Sigmoid colon (tissue), 7 donors: ENCODE data around the gene KCNK2. TPM values are rescaled to one million over a fixed set of nuclear protein-coding genes. Genes with fewer than 3 reads are reported as not detected.
"Not testable (repeated sequence)": the region's sequence is repeated elsewhere in the genome, so short reads cannot be mapped to it uniquely, and the experiment has no call there.

Experiments
- DNase-seq: peaks from one replicate; pipeline ENCODE4 v3.0.0-alpha.2; 2019
- H3K27ac ChIP-seq, 4 donors: fragments of 200-600 bp; sonication (generic); one replicate each; pipeline ENCODE4 v1.5.1; 2016 to 2019; ENCODE audit warnings: mild to moderate bottlenecking in 1 of 4
- H3K27me3 ChIP-seq, 3 donors: fragments of 200-600 bp; sonication (generic); one replicate each; pipeline ENCODE4 v1.5.1; 2019; ENCODE audit warnings: mild to moderate bottlenecking in 1 of 3
- H3K36me3 ChIP-seq, 4 donors: fragments of 200-600 bp; sonication (generic); one replicate each; pipeline ENCODE4 v1.5.1; 2016 to 2019
- H3K4me1 ChIP-seq, 4 donors: fragments of 200-600 bp; sonication (generic); one replicate each; pipeline ENCODE4 v1.5.1; 2017 to 2019
- H3K4me3 ChIP-seq, 4 donors: fragments of 200-600 bp; sonication (generic); one replicate each; pipeline ENCODE4 v1.5.1; 2017 to 2019; ENCODE audit warnings: mild to moderate bottlenecking in 2 of 4, moderate library complexity in 1 of 4
- H3K9me3 ChIP-seq, 4 donors: fragments of 200-600 bp in 3 of 4; sonication (generic) in 3 of 4; one replicate each; pipeline versions ENCODE4 v1.5.1 to v1.6.1; 2013 to 2019
- EP300 ChIP-seq, 4 donors: sonication (generic); formaldehyde crosslinking; IDR thresholded peaks; one replicate each; pipeline ENCODE4 v1.6.1; 2017; ENCODE audit warnings: antibody characterized with exemption in 4 of 4
- POLR2A ChIP-seq, 2 donors: fragments of 450-650 bp; IDR thresholded peaks; one replicate each; pipeline ENCODE4 v1.6.1; 2016; ENCODE audit warnings: antibody characterized with exemption in 2 of 2, mild to moderate bottlenecking in 2 of 2, moderate library complexity in 2 of 2
- POLR2AphosphoS5 ChIP-seq, 4 donors: sonication (generic); formaldehyde crosslinking; IDR thresholded peaks; one replicate each; pipeline ENCODE4 v1.6.1; 2017; ENCODE audit warnings: antibody characterized with exemption in 4 of 4
- WGBS, 2 donors: extraction: QIAGEN DNeasy Blood & Tissue Kit; methylation state at CpG; one replicate each; pipeline ENCODE4 v1.1.7; 2013; 5-methylcytosine and 5-hydroxymethylcytosine counted together
- intact Hi-C: fragments of 100-400 bp; cut with DNase I; formaldehyde crosslinking; loops from one replicate; pipeline ENCODE4 v1.15.1; 2023
- polyA plus RNA-seq, 3 donors: library from polyadenylated mRNA; stranded (reverse); fragments of 200-250 nt; gene quantifications; one replicate each; pipeline ENCODE4 v1.2.3, GENCODE V29; 2013
- total RNA-seq, 4 donors: library from RNA; depleted of rRNA; stranded (reverse); fragments of >200 nt; gene quantifications; one replicate each; pipeline ENCODE4 v1.1.0, GENCODE V29; 2016
- TF ChIP-seq, protein P1 (sequence below), 4 experiments: fragments of 450-650 bp in 3 of 4; fragments of 200-600 bp in 1 of 4; IDR thresholded peaks; one replicate each; pipeline ENCODE4 v1.5.1; 2016 to 2019; ENCODE audit warnings: antibody characterized with exemption in 4 of 4, mild to moderate bottlenecking in 3 of 4, moderate library complexity in 2 of 4
- donor health status: healthy with polysubstance abuse.
- donor health status: Bipolar disorder and iron deficiency.
- donor health status: healthy.

The KCNK2 gene
- total and polyA plus RNA-seq, 7 donors = 0.25 to 3.3 (median 0.75) TPM; not detected in 1

DNA sequence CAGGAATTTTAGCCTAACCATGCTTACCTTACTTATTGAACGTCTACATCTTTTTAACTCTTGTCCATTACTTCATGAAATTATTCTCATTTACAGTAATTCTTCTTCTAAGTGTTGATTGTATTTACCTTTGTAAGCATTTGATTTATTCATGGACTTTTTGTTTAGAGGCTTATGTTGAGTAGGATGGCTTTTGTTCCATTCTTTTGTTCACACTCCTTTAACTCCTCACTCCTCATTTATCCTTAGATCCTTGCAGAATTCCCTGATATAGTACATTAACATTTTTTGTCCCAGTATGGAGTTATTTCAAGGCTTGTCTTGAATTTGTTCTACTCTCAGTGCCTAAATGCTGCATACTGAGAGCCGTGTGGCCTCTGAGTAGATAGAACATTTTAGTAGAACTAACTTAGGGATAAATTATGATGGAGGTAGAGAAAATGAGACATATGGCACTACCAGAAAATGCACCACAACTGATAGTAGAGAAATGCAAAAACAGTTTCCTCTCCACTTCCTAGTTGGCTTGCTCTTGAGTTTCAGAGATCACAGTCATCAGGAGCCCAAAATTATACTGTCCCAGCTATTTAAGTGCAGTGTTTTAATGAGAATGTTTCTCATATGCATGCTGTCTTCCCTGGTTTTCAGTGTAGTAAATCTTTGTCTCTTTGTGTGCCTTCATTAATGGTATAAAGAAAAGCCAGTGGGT is 69.5 kb downstream of the KCNK2 start:
- Histone ChIP-seq H3K4me1 (no peaks in the 10 kb centered on the region), H3K36me3 (no peaks in the 10 kb centered on the region), H3K4me3 (no peak overlapping the region), H3K27me3 (no peaks in the 10 kb centered on the region), H3K9me3 (no peaks in the 10 kb centered on the region), H3K27ac (no peak overlapping the region)
- WGBS, 2 donors = 83 to 88% methylated on average over 2 of the region's 2 CpGs
- intact Hi-C loops = no loop called here
- TF ChIP-seq POLR2AphosphoS5 (IDR thresholded peaks at IDR 0.05) (no peak), EP300 (IDR thresholded peaks at IDR 0.05) (no peak), POLR2A (IDR thresholded peaks at IDR 0.05) (no peak)
- TF ChIP-seq, protein P1, sequence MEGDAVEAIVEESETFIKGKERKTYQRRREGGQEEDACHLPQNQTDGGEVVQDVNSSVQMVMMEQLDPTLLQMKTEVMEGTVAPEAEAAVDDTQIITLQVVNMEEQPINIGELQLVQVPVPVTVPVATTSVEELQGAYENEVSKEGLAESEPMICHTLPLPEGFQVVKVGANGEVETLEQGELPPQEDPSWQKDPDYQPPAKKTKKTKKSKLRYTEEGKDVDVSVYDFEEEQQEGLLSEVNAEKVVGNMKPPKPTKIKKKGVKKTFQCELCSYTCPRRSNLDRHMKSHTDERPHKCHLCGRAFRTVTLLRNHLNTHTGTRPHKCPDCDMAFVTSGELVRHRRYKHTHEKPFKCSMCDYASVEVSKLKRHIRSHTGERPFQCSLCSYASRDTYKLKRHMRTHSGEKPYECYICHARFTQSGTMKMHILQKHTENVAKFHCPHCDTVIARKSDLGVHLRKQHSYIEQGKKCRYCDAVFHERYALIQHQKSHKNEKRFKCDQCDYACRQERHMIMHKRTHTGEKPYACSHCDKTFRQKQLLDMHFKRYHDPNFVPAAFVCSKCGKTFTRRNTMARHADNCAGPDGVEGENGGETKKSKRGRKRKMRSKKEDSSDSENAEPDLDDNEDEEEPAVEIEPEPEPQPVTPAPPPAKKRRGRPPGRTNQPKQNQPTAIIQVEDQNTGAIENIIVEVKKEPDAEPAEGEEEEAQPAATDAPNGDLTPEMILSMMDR (IDR thresholded peaks at IDR 0.05) = no peak
- DNase-seq = no peak

DNA sequence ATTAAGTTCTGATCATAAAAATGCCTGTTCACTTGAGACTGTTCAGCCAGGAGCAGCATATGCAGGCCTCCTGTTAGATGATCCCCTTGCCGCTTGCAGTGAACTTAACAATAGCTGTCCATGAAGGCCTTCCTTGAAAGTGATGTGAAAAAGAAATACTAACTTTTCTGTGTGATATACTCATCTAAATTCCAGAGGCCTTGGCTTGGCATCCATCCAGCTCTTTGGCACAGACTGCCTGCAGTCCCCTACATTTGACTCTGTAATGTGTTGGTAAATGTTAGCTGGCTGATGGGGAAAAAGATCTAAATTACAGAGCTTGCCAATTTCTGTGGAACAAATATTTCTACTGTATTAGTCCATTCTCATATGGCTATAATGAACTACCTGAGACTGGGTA is 73.7 kb downstream of the KCNK2 start:
- no peak for TF ChIP-seq POLR2AphosphoS5 (IDR thresholded peaks at IDR 0.05)
- TF ChIP-seq EP300 (IDR thresholded peaks at IDR 0.05) = no peak
- TF ChIP-seq, protein P1 (IDR thresholded peaks at IDR 0.05) = no peak
- TF ChIP-seq POLR2A (IDR thresholded peaks at IDR 0.05) = no peak
- H3K4me3 ChIP-seq = no peak overlapping the region
- no peaks in the 10 kb centered on the region for H3K9me3 ChIP-seq
- H3K4me1 ChIP-seq = no peaks in the 10 kb centered on the region
- DNase-seq = no peak
- H3K27ac ChIP-seq = no peak overlapping the region
- WGBS, 2 donors = 92 to 98% methylated on average over 1 of the region's 1 CpG
- intact Hi-C loops = no loop called here
- H3K36me3 ChIP-seq = no peaks in the 10 kb centered on the region
- no peaks in the 10 kb centered on the region for H3K27me3 ChIP-seq

DNA sequence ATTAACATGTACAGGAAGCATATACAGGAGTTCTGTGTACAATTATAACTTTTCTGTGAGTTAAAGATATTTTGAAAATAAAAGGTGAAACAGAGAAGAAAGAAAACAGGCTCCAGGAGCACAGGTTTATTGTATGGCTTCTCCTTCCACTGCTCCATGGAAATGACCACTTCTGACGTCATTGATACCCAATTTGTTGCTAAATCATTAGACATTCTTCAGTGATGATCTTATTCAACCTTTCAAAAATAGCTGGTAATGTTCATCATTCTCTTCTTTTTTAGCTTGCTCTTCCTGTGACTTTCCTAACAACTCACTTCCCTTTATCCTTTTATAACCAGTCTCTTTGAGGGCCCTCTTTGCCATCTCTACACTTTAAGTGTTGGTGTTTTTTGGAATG is 77.8 kb downstream of the KCNK2 start:
- no peaks in the 10 kb centered on the region for H3K4me1 ChIP-seq
- TF ChIP-seq, protein P1 (IDR thresholded peaks at IDR 0.05) = no peak
- TF ChIP-seq POLR2A (IDR thresholded peaks at IDR 0.05) (no peak), EP300 (IDR thresholded peaks at IDR 0.05) (no peak), POLR2AphosphoS5 (IDR thresholded peaks at IDR 0.05) (no peak)
- peaks cover 0 to 3% (median 0%) of the 10 kb centered on the region in 4 donors for H3K9me3 ChIP-seq
- intact Hi-C loops = no loop called here
- no peaks in the 10 kb centered on the region for H3K27me3 ChIP-seq
- no peaks in the 10 kb centered on the region for H3K36me3 ChIP-seq
- no peak overlapping the region for H3K27ac ChIP-seq
- H3K4me3 ChIP-seq = no peak overlapping the region
- 64 to 67% methylated on average over 1 of the region's 1 CpG for whole genome bisulfite sequencing, 2 donors
- no peak for DNase-seq

DNA sequence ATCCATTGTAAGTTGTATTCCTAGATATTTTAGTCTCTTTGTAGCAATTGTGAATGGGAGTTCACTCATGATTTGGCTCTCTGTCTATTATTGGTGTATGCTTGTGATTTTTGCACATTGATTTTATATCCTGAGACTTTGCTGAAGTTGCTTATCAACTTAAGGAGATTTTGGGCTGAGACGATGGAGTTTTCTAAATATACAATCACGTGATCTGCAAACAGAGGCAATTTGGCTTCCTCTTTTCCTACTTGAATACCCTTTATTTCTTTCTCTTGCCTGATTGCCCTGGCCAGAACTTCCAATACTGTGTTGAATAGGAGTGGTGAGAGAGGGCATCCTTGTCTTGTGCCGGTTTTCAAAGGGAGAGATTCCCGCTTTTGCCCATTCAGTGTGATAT is 80.6 kb downstream of the KCNK2 start:
- H3K9me3 ChIP-seq, H3K4me3 ChIP-seq, H3K36me3 ChIP-seq, intact Hi-C loops, H3K4me1 ChIP-seq, DNase-seq, H3K27ac ChIP-seq, H3K27me3 ChIP-seq: not testable (repeated sequence)
- WGBS, 2 donors = 91 to 94% methylated on average over 4 of the region's 4 CpGs

DNA sequence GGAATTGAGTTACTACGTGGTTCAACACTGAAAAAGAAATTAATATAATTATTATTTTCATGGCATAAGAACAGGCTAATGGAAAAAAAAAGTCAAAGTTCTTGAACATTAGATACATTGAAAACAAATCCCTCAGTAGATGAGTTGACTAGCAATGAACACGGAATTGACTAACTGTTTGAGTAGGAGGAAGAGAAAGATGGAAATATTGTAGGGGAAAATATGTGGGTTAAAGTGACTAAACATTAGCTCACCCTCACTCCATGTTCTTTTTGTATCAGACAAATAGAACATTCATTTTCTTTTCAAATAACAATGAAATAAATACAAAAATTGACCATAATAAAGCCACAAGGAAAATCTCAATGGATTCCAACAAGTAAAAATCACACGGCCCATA is 84.3 kb downstream of the KCNK2 start:
- DNase-seq = no peak
- H3K27me3 ChIP-seq = no peaks in the 10 kb centered on the region
- intact Hi-C loops = no loop called here
- peaks cover 0 to 3% (median 0%) of the 10 kb centered on the region in 4 donors for H3K9me3 ChIP-seq
- H3K27ac ChIP-seq = no peak overlapping the region
- no peak for TF ChIP-seq POLR2AphosphoS5 (IDR thresholded peaks at IDR 0.05)
- TF ChIP-seq POLR2A (IDR thresholded peaks at IDR 0.05) = no peak
- no peak for TF ChIP-seq EP300 (IDR thresholded peaks at IDR 0.05)
- TF ChIP-seq, protein P1 (IDR thresholded peaks at IDR 0.05) = no peak
- 80 to 90% methylated on average over 3 of the region's 3 CpGs for WGBS, 2 donors
- no peaks in the 10 kb centered on the region for H3K4me1 ChIP-seq
- no peaks in the 10 kb centered on the region for H3K36me3 ChIP-seq
- no peak overlapping the region for H3K4me3 ChIP-seq
